Calu3 (cell line): ENCODE data around the gene ECT2. TPM values are rescaled to one million over a fixed set of nuclear protein-coding genes. Genes with fewer than 3 reads are reported as not detected.

ENCODE experiments used
- BruUV-seq: library from RNA; stranded (reverse); fragments of 400-500 nt; replicated peaks from 2 replicates; lab custom pipeline; 2021; lab: Mats Ljungman, UMichigan
- CTCF ChIA-PET: fragments of 300-600 bp; sonication (Branson Sonifier 250); formaldehyde crosslinking; loops from one replicate; lab custom pipeline; 2022; ENCODE audit warnings: antibody characterized with exemption; lab: Charles Lee
- DNase-seq: peaks from one replicate; pipeline ENCODE4 v3.0.0; 2022
- H3K27ac Mint-ChIP-seq: one replicate; pipeline ENCODE4 v1.8.0; 2022; ENCODE audit warnings: mixed read lengths; ENCODE audit not compliant: unreplicated experiment
- H3K27me3 Mint-ChIP-seq: one replicate; pipeline ENCODE4 v1.8.0; 2022; ENCODE audit warnings: mixed read lengths; ENCODE audit not compliant: unreplicated experiment
- H3K36me3 Mint-ChIP-seq: one replicate; pipeline ENCODE4 v1.8.0; 2022; ENCODE audit warnings: mild to moderate bottlenecking, moderate library complexity, mixed read lengths; ENCODE audit not compliant: insufficient read depth, unreplicated experiment
- H3K4me1 Mint-ChIP-seq: one replicate; pipeline ENCODE4 v1.8.0; 2022; ENCODE audit warnings: mild to moderate bottlenecking, low read depth, mixed read lengths; ENCODE audit not compliant: unreplicated experiment
- H3K4me3 Mint-ChIP-seq: one replicate; pipeline ENCODE4 v1.8.0; 2022; ENCODE audit warnings: mild to moderate bottlenecking, low read depth, moderate library complexity, mixed read lengths; ENCODE audit not compliant: unreplicated experiment
- H3K9me3 Mint-ChIP-seq: one replicate; pipeline ENCODE4 v1.8.0; 2022; ENCODE audit warnings: low read depth, mixed read lengths; ENCODE audit not compliant: unreplicated experiment
- CTCF ChIP-seq: fragments of 200-600 bp; IDR thresholded peaks from one replicate; pipeline ENCODE4 v1.8.0; 2022; ENCODE audit warnings: antibody characterized with exemption; ENCODE audit not compliant: unreplicated experiment
- intact Hi-C: fragments of 100-400 bp; cut with micrococcal nuclease; formaldehyde crosslinking; loops from one replicate; pipeline ENCODE4 v1.10.0; 2022; ENCODE audit not compliant: unreplicated experiment
- total RNA-seq: library from RNA; stranded (reverse); gene quantifications from 2 replicates; pipeline ENCODE4 v1.2.3, GENCODE V29; 2022

ECT2 gene
- total RNA-seq, 1 experiment from 2014 or later = 201 TPM

- no peak for TF ChIP-seq CTCF
- H3K9me3 Mint-ChIP-seq = no peaks in the 10 kb centered on the region
- no peaks in the 10 kb centered on the region for H3K4me1 Mint-ChIP-seq
- no peak overlapping the region for H3K4me3 Mint-ChIP-seq
- no peaks in the 10 kb centered on the region for H3K27me3 Mint-ChIP-seq
- H3K27ac Mint-ChIP-seq = no peak overlapping the region
- BruUV-seq = no TSS peak
- peaks cover 78% of the 10 kb centered on the region for H3K36me3 Mint-ChIP-seq
- CTCF ChIA-PET = interaction anchor here (0.7 to 1.4 kb wide), 2 partner anchors 8 to 13 kb away, joined by 4 to 7 read pairs; no protein-coding TSS in a partner anchor
- intact Hi-C loops = no loop called here
- no peak for DNase-seq
Measured at GRCh38 chr3:172786036-172786435, 35.5 kb downstream of the ECT2 start.

- intact Hi-C loops = no loop called here
- no peaks in the 10 kb centered on the region for H3K9me3 Mint-ChIP-seq
- H3K36me3 Mint-ChIP-seq = peaks cover 80% of the 10 kb centered on the region
- BruUV-seq = no TSS peak
- CTCF ChIA-PET = interaction anchor here (1.4 kb wide), 1 partner anchor 9 kb away, joined by 7 read pairs; no protein-coding TSS in a partner anchor
- no peaks in the 10 kb centered on the region for H3K4me1 Mint-ChIP-seq
- H3K27me3 Mint-ChIP-seq = no peaks in the 10 kb centered on the region
- no peak for TF ChIP-seq CTCF
- H3K4me3 Mint-ChIP-seq = no peak overlapping the region
- H3K27ac Mint-ChIP-seq = no peak overlapping the region
- DNase-seq = no peak
Measured at GRCh38 chr3:172787019-172787418, 36.5 kb downstream of the ECT2 start.

- TF ChIP-seq CTCF = no peak
- no peak overlapping the region for H3K27ac Mint-ChIP-seq
- BruUV-seq = no TSS peak
Measured at GRCh38 chr3:172787746-172788145, 37.2 kb downstream of the ECT2 start.

GRCh38 chr3:172799246-172799645 lies 48.7 kb downstream of the ECT2 start:
- no TSS peak for BruUV-seq
- Mint-ChIP-seq H3K4me1 (no peaks in the 10 kb centered on the region), H3K36me3 (peaks cover 60% of the 10 kb centered on the region), H3K9me3 (no peaks in the 10 kb centered on the region), H3K27me3 (no peaks in the 10 kb centered on the region), H3K27ac (no peak overlapping the region), H3K4me3 (no peak overlapping the region)
- DNase-seq = no peak
- intact Hi-C loops = no loop called here
- TF ChIP-seq CTCF = no peak
- CTCF ChIA-PET = no interaction called here

More at GRCh38 chr3:172787746-172788145, 37.2 kb downstream of the ECT2 start:
- peaks cover 74% of the 10 kb centered on the region for H3K36me3 Mint-ChIP-seq
- H3K4me3 Mint-ChIP-seq = no peak overlapping the region
- CTCF ChIA-PET = interaction anchor here (0.5 to 1.4 kb wide), 3 partner anchors 9 to 168 kb away, joined by 3 to 7 read pairs (median 3); no protein-coding TSS in a partner anchor
- no peaks in the 10 kb centered on the region for H3K9me3 Mint-ChIP-seq
- H3K27me3 Mint-ChIP-seq = no peaks in the 10 kb centered on the region
- intact Hi-C loops = no loop called here
- no peaks in the 10 kb centered on the region for H3K4me1 Mint-ChIP-seq
- no peak for DNase-seq
